ENCODE results near the gene NT5DC2. TPM values are rescaled to one million over a fixed set of nuclear protein-coding genes. Genes with fewer than 3 reads are reported as not detected.
A peak's percentile ranks its signal among the peaks of the same experiment; 100 is the strongest.

Gene NT5DC2
- total RNA-seq, 2 experiments from 2014 or later = 53.8 to 61.7 TPM

DNA sequence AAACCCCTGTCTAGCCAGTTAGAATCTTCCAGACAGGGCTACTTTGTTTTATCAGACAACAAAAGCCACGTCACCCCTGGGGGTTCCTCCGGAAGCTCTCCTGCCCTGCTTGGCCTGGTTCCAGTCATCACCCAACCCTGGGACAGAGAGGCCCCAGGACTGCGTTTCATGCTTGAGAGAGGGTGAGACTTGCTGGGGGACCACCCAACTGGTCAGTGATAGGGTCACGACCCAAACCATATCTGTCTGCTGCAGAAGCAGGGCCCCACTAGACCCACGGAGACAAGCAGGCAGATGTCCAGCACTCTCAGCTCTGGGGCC, 1.2 kb downstream of the NT5DC2 start:
- POLR2A ChIA-PET = interaction anchor here (0.6 to 1.0 kb wide), 2 partner anchors 43 to 72 kb away, joined by 3 read pairs; no protein-coding TSS in a partner anchor
- Mint-ChIP-seq H3K4me3 (peak overlapping the region; percentile 84), H3K36me3 (ENCODE audit: low read depth) (peaks cover 9% of the 10 kb centered on the region), H3K27me3 (no peaks in the 10 kb centered on the region), H3K9me3 (no peaks in the 10 kb centered on the region), H3K4me1 (ENCODE audit: low read depth) (peaks cover 18% of the 10 kb centered on the region), H3K27ac (peak overlapping the region; percentile 67)
- CTCF ChIA-PET = no interaction called here
- intact Hi-C loops (cut with micrococcal nuclease) = loop anchor here (10.0 kb wide), 1 partner anchor 152 kb away; the partner anchor contains the start of genes GNL3 and PBRM1
- DNase-seq = peak; percentile 72
- ATAC-seq = no peak
- TF ChIP-seq, protein P1, sequence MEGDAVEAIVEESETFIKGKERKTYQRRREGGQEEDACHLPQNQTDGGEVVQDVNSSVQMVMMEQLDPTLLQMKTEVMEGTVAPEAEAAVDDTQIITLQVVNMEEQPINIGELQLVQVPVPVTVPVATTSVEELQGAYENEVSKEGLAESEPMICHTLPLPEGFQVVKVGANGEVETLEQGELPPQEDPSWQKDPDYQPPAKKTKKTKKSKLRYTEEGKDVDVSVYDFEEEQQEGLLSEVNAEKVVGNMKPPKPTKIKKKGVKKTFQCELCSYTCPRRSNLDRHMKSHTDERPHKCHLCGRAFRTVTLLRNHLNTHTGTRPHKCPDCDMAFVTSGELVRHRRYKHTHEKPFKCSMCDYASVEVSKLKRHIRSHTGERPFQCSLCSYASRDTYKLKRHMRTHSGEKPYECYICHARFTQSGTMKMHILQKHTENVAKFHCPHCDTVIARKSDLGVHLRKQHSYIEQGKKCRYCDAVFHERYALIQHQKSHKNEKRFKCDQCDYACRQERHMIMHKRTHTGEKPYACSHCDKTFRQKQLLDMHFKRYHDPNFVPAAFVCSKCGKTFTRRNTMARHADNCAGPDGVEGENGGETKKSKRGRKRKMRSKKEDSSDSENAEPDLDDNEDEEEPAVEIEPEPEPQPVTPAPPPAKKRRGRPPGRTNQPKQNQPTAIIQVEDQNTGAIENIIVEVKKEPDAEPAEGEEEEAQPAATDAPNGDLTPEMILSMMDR (IDR thresholded peaks at IDR 0.05) = no peak

DNA sequence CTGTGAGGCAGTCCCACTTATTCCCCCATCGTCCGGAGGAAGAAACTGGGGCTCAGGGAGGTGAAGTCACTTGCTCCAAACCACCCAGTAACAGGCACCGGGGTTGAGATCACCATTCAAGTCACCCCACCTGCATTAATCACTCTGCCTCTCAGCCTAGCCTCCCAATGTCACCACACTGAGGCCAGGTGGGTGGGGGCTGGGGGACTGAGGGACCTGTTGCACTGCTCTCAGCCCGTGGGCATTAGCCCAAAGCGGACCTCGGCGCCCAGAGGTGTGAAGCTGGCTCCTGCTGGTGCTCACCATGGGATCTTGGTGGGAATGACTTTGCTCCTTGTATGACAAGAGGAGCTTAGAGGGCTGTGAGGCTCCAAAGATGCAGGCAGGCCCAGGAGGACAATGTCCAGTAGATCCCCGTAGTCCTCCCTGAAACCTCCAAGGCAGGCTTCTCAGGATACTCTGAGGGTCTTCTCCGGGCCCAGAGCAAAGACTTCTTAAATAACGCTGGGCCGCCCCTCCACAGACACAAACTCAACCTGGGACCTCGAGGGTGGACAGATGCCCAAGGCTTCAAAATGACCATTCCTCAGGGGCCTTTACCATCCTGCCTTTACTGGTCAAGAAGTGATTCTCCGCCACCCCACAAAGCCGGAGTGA, 1.7 kb downstream of the NT5DC2 start:
- no peak for DNase-seq
- peak overlapping the region; percentile 67 for H3K27ac Mint-ChIP-seq
- TF ChIP-seq, protein P1 (IDR thresholded peaks at IDR 0.05) = no peak
- no peaks in the 10 kb centered on the region for H3K9me3 Mint-ChIP-seq
- H3K4me3 Mint-ChIP-seq = peak overlapping the region; percentile 84
- intact Hi-C loops (cut with micrococcal nuclease) = loop anchor here (10.0 kb wide), 1 partner anchor 153 kb away; the partner anchor contains the start of genes GNL3 and PBRM1
- ChIA-PET POLR2A (interaction anchor here (0.6 kb wide), 2 partner anchors 42 to 46 kb away, joined by 3 read pairs; no protein-coding TSS in a partner anchor), CTCF (no interaction called here)
- no peak for ATAC-seq
- H3K27me3 Mint-ChIP-seq = no peaks in the 10 kb centered on the region
- peaks cover 16% of the 10 kb centered on the region for H3K4me1 Mint-ChIP-seq (ENCODE audit: low read depth)
- H3K36me3 Mint-ChIP-seq (ENCODE audit: low read depth) = peaks cover 7% of the 10 kb centered on the region

DNA sequence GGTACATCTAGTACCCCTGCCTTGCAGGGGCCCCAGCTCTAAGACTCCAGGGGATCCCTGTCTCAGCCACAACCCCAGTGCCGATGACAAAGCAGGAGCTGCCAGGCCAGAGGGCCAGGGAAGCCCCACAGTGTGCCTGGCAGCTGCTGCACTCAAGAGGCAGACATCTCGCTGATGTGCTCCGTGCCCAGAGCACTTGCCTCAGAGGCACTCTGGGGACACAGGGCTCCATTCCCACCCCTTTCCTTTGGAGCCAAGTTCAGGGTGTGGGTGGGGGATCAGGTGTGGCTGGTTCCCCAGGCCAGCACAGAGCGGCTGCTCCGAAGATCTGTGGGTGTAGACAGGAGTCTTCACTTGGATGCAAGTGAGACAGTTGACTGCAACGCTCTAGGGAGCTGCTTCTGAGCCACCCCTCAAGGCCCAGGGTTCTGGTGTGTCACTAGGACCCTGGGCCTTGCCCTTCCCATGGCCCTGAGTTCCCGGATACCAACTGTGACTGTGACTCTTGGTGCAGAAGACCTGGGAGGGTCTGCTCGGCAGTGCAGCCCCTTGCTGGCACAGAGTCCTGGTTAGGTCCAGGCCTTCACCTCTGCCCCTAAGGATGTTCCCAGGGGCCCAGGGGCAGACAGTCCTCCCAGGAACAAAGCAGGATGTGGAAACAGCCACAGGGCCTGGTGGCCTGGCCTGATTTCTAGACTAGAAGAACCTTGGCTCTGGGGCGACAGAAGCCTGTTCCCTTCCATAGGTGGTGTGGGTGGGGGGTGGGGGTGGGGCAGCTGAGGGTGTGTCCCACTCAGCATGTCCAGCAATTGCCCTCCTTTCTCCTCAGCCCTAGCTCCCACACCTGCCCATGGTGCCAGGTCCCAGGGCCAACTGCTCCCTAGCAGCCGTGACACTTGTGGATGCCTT, 2.5 kb downstream of the NT5DC2 start:
- intact Hi-C loops (cut with micrococcal nuclease) = loop anchor here (10.0 kb wide), 1 partner anchor 154 kb away; the partner anchor contains the start of genes GNL3 and PBRM1
- Mint-ChIP-seq H3K27me3 (no peaks in the 10 kb centered on the region), H3K4me3 (no peak overlapping the region), H3K4me1 (ENCODE audit: low read depth) (peaks cover 15% of the 10 kb centered on the region), H3K9me3 (no peaks in the 10 kb centered on the region), H3K36me3 (ENCODE audit: low read depth) (peaks cover 4% of the 10 kb centered on the region), H3K27ac (no peak overlapping the region)
- DNase-seq (no peak), ATAC-seq (no peak)
- POLR2A ChIA-PET = interaction anchor here (0.6 kb wide), 1 partner anchor 47 kb away, joined by 3 read pairs; no protein-coding TSS in a partner anchor
- TF ChIP-seq, protein P1 (IDR thresholded peaks at IDR 0.05) = no peak
- CTCF ChIA-PET = no interaction called here

DNA sequence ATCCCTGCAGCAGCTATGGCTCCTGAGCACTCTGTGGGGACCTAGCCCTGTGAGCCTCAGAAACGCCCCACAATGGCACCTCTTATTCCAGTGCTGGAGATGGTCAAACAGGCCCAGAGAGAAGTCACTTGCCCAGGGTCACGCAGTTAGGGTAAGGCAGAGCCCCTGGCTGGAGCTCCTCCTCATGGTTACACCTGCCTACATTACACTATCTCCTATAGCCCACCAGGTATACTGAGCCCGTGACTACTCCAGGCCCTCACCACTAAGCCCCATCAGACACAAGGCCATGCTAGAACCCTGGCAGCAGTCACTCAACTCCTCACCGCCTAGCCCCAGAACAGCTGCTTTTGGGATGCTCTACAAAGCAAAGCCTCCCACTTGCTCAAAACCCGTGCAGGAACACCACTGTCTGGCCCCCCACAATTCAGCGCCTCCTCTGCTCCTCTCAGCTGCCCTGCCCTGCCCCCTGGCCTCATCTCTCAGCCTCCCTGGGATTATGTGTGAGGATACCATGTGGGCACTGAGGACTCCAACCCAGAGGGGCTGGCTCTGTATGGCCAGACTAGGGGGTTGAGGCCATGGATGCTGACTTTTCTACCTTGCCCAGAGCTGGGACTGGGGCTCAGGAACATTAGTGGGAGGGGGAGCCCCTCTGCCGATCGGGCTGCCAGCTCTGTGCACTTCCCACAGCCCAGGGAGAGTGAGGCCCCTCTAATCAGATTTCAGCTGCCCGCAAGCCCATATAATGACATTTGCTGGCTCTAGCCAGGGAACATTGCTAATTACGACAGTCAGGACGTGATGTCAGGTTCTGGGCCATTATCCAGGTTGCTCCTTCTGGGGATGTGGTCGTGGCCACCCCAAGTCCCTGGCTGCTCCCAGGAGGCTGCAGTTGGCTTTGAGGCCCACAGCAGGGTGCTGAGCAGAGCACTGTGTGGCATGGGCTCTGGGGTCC, 4.0 kb downstream of the NT5DC2 start:
- TF ChIP-seq, protein P1 (IDR thresholded peaks at IDR 0.05) = no peak
- DNase-seq (no peak), ATAC-seq (no peak)
- no peaks in the 10 kb centered on the region for H3K9me3 Mint-ChIP-seq
- no peak overlapping the region for H3K27ac Mint-ChIP-seq
- POLR2A ChIA-PET = interaction anchor here (1.3 to 1.7 kb wide), 2 partner anchors 8 to 12 kb away, joined by 3 to 4 read pairs; no protein-coding TSS in a partner anchor
- CTCF ChIA-PET = interaction anchor here (1.1 kb wide), 1 partner anchor 373 kb away, joined by 3 read pairs; no protein-coding TSS in a partner anchor
- H3K27me3 Mint-ChIP-seq = no peaks in the 10 kb centered on the region
- peaks cover 6% of the 10 kb centered on the region for H3K4me1 Mint-ChIP-seq (ENCODE audit: low read depth)
- H3K4me3 Mint-ChIP-seq = no peak overlapping the region
- peaks cover 4% of the 10 kb centered on the region for H3K36me3 Mint-ChIP-seq (ENCODE audit: low read depth)
- intact Hi-C loops (cut with micrococcal nuclease) = loop anchor here (10.0 kb wide), 1 partner anchor 155 kb away; the partner anchor contains the start of genes GNL3 and PBRM1

Measured in activated CD8-positive, alpha-beta T cell treated with anti-CD3 and anti-CD28 coated beads for 36 hours (primary cell).